D721Med (cell line): ENCODE measurements around the gene PDHX.
A peak's percentile ranks its signal among the peaks of the same experiment; 100 is the strongest.

Source experiments
- DNase-seq: peaks from one replicate; pipeline ENCODE4 v3.0.0; 2011; ENCODE audit warnings: low spot score; ENCODE audit not compliant: insufficient read length
- FAIRE-seq: peaks from 2 replicates; lab custom pipeline; 2011; peaks lifted over from hg19 to GRCh38; lab: Jason Lieb, UNC
- CTCF ChIP-seq: IDR thresholded peaks from 2 replicates; pipeline ENCODE4 v1.5.1; 2012; ENCODE audit warnings: mild to moderate bottlenecking, control low read depth; ENCODE audit not compliant: insufficient read depth; ENCODE audit errors: missing control alignments

The PDHX gene

DNA sequence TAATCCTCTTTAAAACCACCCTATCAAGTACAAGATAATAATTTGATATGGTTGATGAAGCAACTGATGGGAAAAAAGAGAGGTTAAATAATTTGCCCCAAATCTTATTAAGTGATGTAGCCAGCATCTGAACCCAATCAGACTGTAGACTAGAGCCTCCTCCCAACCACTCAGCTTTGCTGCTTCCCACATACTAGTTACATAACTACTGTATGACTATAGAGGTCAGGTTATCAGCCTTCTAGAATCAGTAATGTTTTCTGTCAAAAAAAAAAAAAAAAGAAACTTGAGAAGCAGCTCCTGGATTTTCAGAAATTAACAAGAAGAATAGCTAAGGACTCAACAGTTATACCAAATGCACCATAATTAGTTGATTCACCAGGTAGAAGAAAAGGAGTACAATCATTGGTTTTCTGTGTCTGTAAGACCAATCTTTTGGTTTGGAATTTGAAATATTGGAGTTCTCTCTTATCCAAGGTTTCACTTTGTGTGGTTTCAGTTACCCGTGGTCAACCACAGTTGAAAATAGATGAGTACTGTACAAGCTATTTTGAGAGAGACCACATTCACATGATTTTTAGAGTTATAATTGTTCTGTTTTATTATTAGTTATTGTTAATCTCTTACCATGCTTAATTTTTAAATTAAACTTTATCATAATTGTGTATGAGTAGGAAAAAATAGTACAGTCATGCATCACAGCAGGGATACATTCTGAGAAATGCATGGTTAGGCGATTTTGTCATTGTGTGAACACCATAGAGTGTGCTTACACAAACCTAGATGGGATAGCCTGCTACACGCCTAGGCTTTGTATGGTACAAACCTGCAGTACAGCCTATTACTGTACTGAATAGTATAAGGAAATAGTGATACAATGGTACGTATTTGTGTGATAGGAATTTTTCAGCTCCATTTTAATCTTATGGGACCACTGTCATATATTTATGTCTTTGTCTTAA is 72.2 kb downstream of the PDHX start:
- no peak for TF ChIP-seq CTCF
- DNase-seq (no peak), FAIRE-seq (no peak)

GRCh38 chr11:34990916-34991315 is 74.5 kb downstream of the PDHX start:
- DNase-seq (no peak), FAIRE-seq (no peak)
- no peak for TF ChIP-seq CTCF

GRCh38 chr11:34994854-34995253 is 78.4 kb downstream of the PDHX start:
- no peak for TF ChIP-seq CTCF
- FAIRE-seq = no peak
- no peak for DNase-seq

DNA sequence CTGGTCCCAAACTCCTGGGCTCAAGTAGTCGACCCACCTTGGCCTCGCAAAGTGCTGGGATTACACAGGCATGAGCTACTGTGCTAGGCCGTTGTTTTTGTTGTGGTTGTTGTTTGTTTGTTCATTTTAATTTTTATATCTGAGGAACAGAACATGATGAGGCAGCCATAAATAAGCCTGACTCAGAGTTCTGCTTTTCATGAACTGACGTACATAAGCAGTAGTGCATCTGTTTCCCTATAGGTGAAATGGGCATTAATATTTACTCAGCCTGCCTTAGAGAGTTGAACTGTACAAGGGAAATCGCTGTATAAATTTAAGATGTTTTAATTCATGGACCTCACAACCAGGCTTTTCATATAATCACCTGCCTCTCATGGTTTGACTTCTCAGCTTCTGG is 80.5 kb downstream of the PDHX start:
- no peak for FAIRE-seq
- no peak for DNase-seq
- no peak for TF ChIP-seq CTCF

- FAIRE-seq (no peak), DNase-seq (no peak)
- TF ChIP-seq CTCF = peak; percentile 26
Measured at GRCh38 chr11:34997952-34998528, 81.6 kb downstream of the PDHX start.

GRCh38 chr11:34999453-34999852 is 83.0 kb downstream of the PDHX start:
- DNase-seq = no peak
- no peak for FAIRE-seq
- TF ChIP-seq CTCF = no peak

GRCh38 chr11:35003186-35003585 is 86.8 kb downstream of the PDHX start:
- no peak for FAIRE-seq
- TF ChIP-seq CTCF = no peak
- DNase-seq = no peak
